HAP-1 (cell line): ENCODE measurements around the gene LCN12.

ENCODE experiments used
- DNase-seq, 2 experiments: peaks; one replicate each; pipeline ENCODE4 v3.0.0-alpha.2; 2016 to 2020; ENCODE audit warnings: low spot score in 2 of 2
- H3K27me3 ChIP-seq: fragments of 250-450 bp; sonication (Bioruptor Pico); 2 replicates; pipeline ENCODE4 v1.5.1; 2020; ENCODE audit warnings: low read depth, mild to moderate bottlenecking, moderate library complexity
- H3K36me3 ChIP-seq: fragments of 250-450 bp; sonication (Bioruptor Pico); replicated peaks from 2 replicates; pipeline ENCODE4 v1.5.1; 2020; ENCODE audit warnings: mild to moderate bottlenecking
- H3K4me1 ChIP-seq: fragments of 250-450 bp; sonication (Bioruptor Pico); 2 replicates; pipeline ENCODE4 v1.5.1; 2020; ENCODE audit warnings: mild to moderate bottlenecking
- H3K4me3 ChIP-seq: fragments of 250-450 bp; sonication (Bioruptor Pico); 2 replicates; pipeline ENCODE4 v1.5.1; 2020; ENCODE audit warnings: mild to moderate bottlenecking, moderate library complexity
- H3K9me3 ChIP-seq: fragments of 250-450 bp; sonication (Bioruptor Pico); 2 replicates; pipeline ENCODE4 v1.5.1; 2020; ENCODE audit warnings: mild to moderate bottlenecking, moderate library complexity
- in situ Hi-C: fragments of 300-500 bp; cut with MboI; formaldehyde crosslinking; loops from 3 replicates; pipeline ENCODE4 v1.14.3; 2020; ENCODE audit warnings: low sequenced_read_pairs, inconsistent platforms, mixed read lengths

Gene LCN12

GRCh38 chr9:136983167-136983566 lies 31.1 kb downstream of the LCN12 start:
- Histone ChIP-seq H3K27me3 (no peaks in the 10 kb centered on the region), H3K4me1 (no peaks in the 10 kb centered on the region), H3K9me3 (no peaks in the 10 kb centered on the region), H3K4me3 (no peak overlapping the region), H3K36me3 (no peaks in the 10 kb centered on the region)
- no peak for DNase-seq
- in situ Hi-C loops, result no loop called here

GRCh38 chr9:136983656-136984314 lies 31.7 kb downstream of the LCN12 start:
- H3K9me3 ChIP-seq, result no peaks in the 10 kb centered on the region
- in situ Hi-C loops, result no loop called here
- H3K4me1 ChIP-seq, result no peaks in the 10 kb centered on the region
- no peaks in the 10 kb centered on the region for H3K27me3 ChIP-seq
- H3K4me3 ChIP-seq, result no peak overlapping the region
- no peak for DNase-seq
- H3K36me3 ChIP-seq, result no peaks in the 10 kb centered on the region

GRCh38 chr9:136984464-136985026 lies 32.5 kb downstream of the LCN12 start:
- Histone ChIP-seq H3K27me3 (no peaks in the 10 kb centered on the region), H3K4me1 (no peaks in the 10 kb centered on the region), H3K4me3 (no peak overlapping the region), H3K9me3 (no peaks in the 10 kb centered on the region), H3K36me3 (no peaks in the 10 kb centered on the region)
- no peak for DNase-seq
- in situ Hi-C loops, result no loop called here

- no peak for DNase-seq
- in situ Hi-C loops, result no loop called here
- Histone ChIP-seq H3K27me3 (no peaks in the 10 kb centered on the region), H3K4me3 (no peak overlapping the region), H3K4me1 (no peaks in the 10 kb centered on the region), H3K9me3 (no peaks in the 10 kb centered on the region), H3K36me3 (no peaks in the 10 kb centered on the region)
Measured at GRCh38 chr9:136985027-136985602, 33.0 kb downstream of the LCN12 start.

- in situ Hi-C loops, result no loop called here
- no peaks in the 10 kb centered on the region for H3K27me3 ChIP-seq
Measured at GRCh38 chr9:136985853-136986252, 33.8 kb downstream of the LCN12 start.

GRCh38 chr9:136988872-136989271 lies 36.8 kb downstream of the LCN12 start:
- peaks cover 2% of the 10 kb centered on the region; the same call in 1 of the 2 replicates for H3K9me3 ChIP-seq
- H3K36me3 ChIP-seq, result peaks cover 8% of the 10 kb centered on the region
- H3K27me3 ChIP-seq, result no peaks in the 10 kb centered on the region
- H3K4me1 ChIP-seq, result no peaks in the 10 kb centered on the region; the same call in 1 of the 2 replicates
- H3K4me3 ChIP-seq, result no peak overlapping the region
- in situ Hi-C loops, result no loop called here
- no peak for DNase-seq

More at GRCh38 chr9:136985853-136986252, 33.8 kb downstream of the LCN12 start:
- no peaks in the 10 kb centered on the region for H3K36me3 ChIP-seq
- no peak for DNase-seq
- no peaks in the 10 kb centered on the region; the same call in 1 of the 2 replicates for H3K9me3 ChIP-seq
- no peaks in the 10 kb centered on the region for H3K4me1 ChIP-seq
- no peak overlapping the region for H3K4me3 ChIP-seq

GRCh38 chr9:136990242-136990911 lies 38.3 kb downstream of the LCN12 start:
- in situ Hi-C loops, result no loop called here
- no peak for DNase-seq
- peaks cover 2% of the 10 kb centered on the region; the same call in 1 of the 2 replicates for H3K9me3 ChIP-seq
- H3K36me3 ChIP-seq, result peaks cover 16% of the 10 kb centered on the region
- no peak overlapping the region for H3K4me3 ChIP-seq
- H3K4me1 ChIP-seq, result no peaks in the 10 kb centered on the region; the same call in 1 of the 2 replicates
- no peaks in the 10 kb centered on the region for H3K27me3 ChIP-seq

- Histone ChIP-seq H3K4me1 (peaks cover 4% of the 10 kb centered on the region; the same call in 1 of the 2 replicates), H3K27me3 (no peaks in the 10 kb centered on the region; the same call in 1 of the 2 replicates), H3K4me3 (peak within 1 kb of the TSS; percentile 82), H3K9me3 (peaks cover 2% of the 10 kb centered on the region; the same call in 1 of the 2 replicates), H3K36me3 (peaks cover 16% of the 10 kb centered on the region)
- in situ Hi-C loops, result no loop called here
- DNase-seq, result peak; percentile 90 to 97
Measured at GRCh38 chr9:136991993-136992818, 40.1 kb downstream of the LCN12 start, which contains the start of gene PAXX. PAXX (plus strand) TSS chr9:136992422; CDS start chr9:136992444, 22 bp downstream.

GRCh38 chr9:136992819-136993369 lies 40.8 kb downstream of the LCN12 start:
- Histone ChIP-seq H3K36me3 (peaks cover 16% of the 10 kb centered on the region), H3K4me1 (peaks cover 4% of the 10 kb centered on the region; the same call in 1 of the 2 replicates), H3K9me3 (peaks cover 2% of the 10 kb centered on the region; the same call in 1 of the 2 replicates), H3K27me3 (no peaks in the 10 kb centered on the region; the same call in 1 of the 2 replicates), H3K4me3 (peak overlapping the region; percentile 82)
- no peak for DNase-seq
- in situ Hi-C loops, result no loop called here

- in situ Hi-C loops, result no loop called here
- Histone ChIP-seq H3K4me3 (no peak overlapping the region), H3K4me1 (peaks cover 4% of the 10 kb centered on the region; the same call in 1 of the 2 replicates), H3K9me3 (peaks cover 2% of the 10 kb centered on the region; the same call in 1 of the 2 replicates), H3K36me3 (peaks cover 16% of the 10 kb centered on the region), H3K27me3 (no peaks in the 10 kb centered on the region; the same call in 1 of the 2 replicates)
- no peak for DNase-seq
Measured at GRCh38 chr9:136994180-136994887, 42.3 kb downstream of the LCN12 start.

GRCh38 chr9:136994888-136995230 lies 42.8 kb downstream of the LCN12 start:
- Histone ChIP-seq H3K4me1 (peaks cover 4% of the 10 kb centered on the region; the same call in 1 of the 2 replicates), H3K27me3 (no peaks in the 10 kb centered on the region; the same call in 1 of the 2 replicates), H3K9me3 (peaks cover 2% of the 10 kb centered on the region; the same call in 1 of the 2 replicates), H3K36me3 (peaks cover 16% of the 10 kb centered on the region), H3K4me3 (no peak overlapping the region)
- DNase-seq, result no peak
- in situ Hi-C loops, result no loop called here

- peaks cover 4% of the 10 kb centered on the region; the same call in 1 of the 2 replicates for H3K4me1 ChIP-seq
- peaks cover 2% of the 10 kb centered on the region; the same call in 1 of the 2 replicates for H3K9me3 ChIP-seq
- H3K36me3 ChIP-seq, result peaks cover 16% of the 10 kb centered on the region
- no peak for DNase-seq
- H3K27me3 ChIP-seq, result no peaks in the 10 kb centered on the region; the same call in 1 of the 2 replicates
- no peak overlapping the region for H3K4me3 ChIP-seq
- in situ Hi-C loops, result no loop called here
Measured at GRCh38 chr9:136995362-136995761, 43.3 kb downstream of the LCN12 start.
